Measurements from ENCODE around the gene TBC1D22A. TPM values are rescaled to one million over a fixed set of nuclear protein-coding genes. Genes with fewer than 3 reads are reported as not detected.

TBC1D22A gene
- total and polyA plus RNA-seq, 2 donors: 11.8 to 25.7 TPM

DNA sequence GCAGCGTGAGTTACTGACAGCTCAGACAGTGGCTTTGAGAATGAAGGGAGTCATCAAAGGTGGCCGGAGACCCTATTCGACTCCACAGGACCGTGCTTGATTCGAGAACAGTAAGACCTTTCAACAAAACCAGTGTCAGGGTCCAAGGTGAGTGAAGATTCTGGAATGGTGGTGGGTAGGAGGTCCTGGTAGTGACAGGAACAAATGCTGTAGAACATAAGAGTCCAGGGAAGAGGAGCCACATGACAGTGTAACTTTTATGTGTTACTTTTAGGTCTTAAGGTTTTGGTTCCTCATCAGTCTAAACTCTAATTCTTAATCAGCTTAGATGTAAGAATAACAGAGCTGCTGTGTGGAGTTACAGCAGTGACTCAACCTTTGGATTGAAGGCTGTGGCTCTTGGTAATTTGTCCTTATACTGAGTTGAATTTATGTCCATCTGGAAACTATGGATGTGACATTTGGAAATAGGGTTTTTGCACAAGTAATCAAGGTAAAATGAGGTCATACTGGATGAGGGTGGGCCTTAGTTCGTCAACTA is 1.8 kb downstream of the TBC1D22A start:
- 95% methylated on average over 6 of the region's 6 CpGs for WGBS
- DNase-seq (ENCODE audit: low read depth in 6 of 9, low spot score in 9 of 9): no peak
- Histone ChIP-seq H3K9me3 (ENCODE audit: control insufficient read depth in 2 of 2, insufficient read depth in 1 of 2, low read length in 1 of 2) (no peaks in the 10 kb centered on the region), H3K4me3 (ENCODE audit: low read length in 2 of 2) (no peak overlapping the region), H3K4me1 (ENCODE audit: control insufficient read depth in 2 of 2, insufficient read depth in 2 of 2, low read length in 2 of 2) (peaks cover 8 to 19% of the 10 kb centered on the region in 2 donors), H3K27ac (ENCODE audit: low read depth in 1 of 2, low read length in 1 of 2) (no peak overlapping the region), H3K27me3 (ENCODE audit: control insufficient read depth in 2 of 2, insufficient read depth in 1 of 2, low read length in 1 of 2) (no peaks in the 10 kb centered on the region), H3K36me3 (ENCODE audit: control insufficient read depth in 2 of 2, insufficient read depth in 2 of 2, low read length in 1 of 2) (peaks cover 10 to 13% of the 10 kb centered on the region in 2 donors)

DNA sequence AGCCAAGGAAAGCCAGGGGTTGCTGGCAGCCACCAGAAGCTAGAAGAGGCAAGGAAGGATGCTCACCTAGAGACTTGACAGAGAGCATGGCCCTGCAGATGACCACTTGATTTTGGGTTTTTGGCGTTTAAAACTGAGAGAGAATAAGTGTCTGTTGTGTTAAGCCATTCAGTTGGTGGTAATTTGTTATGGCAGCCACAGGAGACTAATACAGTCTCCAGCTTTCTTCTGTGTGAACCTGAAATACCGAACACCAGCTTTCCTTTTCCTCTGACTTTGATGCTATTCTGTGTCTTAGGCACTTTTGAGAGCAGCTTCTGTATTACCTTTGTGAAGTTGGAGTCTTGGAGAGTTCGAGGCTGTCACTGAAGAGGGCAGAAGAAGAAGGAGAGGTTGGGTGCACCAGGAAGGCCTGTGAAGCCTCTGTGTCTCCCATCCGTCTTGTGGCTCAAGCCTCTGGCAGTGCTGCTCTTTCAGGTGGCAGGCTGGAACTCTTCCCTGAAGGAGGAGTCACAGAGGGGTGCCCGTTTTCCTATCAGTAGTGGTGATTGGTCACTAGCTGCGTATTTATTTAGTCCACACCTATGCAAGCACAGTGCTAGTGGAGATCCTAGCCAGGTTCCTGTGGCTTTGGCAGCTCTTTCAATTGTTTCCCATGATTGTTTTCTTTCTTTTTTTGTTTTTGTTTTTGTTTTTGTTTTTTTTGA is 2.5 kb downstream of the TBC1D22A start:
- WGBS: 96% methylated on average over 6 of the region's 6 CpGs
- no peaks in the 10 kb centered on the region for H3K27me3 ChIP-seq (ENCODE audit: control insufficient read depth in 2 of 2, insufficient read depth in 1 of 2, low read length in 1 of 2)
- no peak overlapping the region for H3K4me3 ChIP-seq (ENCODE audit: low read length in 2 of 2)
- H3K27ac ChIP-seq (ENCODE audit: low read depth in 1 of 2, low read length in 1 of 2): no peak overlapping the region
- H3K9me3 ChIP-seq (ENCODE audit: control insufficient read depth in 2 of 2, insufficient read depth in 1 of 2, low read length in 1 of 2): no peaks in the 10 kb centered on the region
- H3K4me1 ChIP-seq (ENCODE audit: control insufficient read depth in 2 of 2, insufficient read depth in 2 of 2, low read length in 2 of 2): peaks cover 8 to 19% of the 10 kb centered on the region in 2 donors
- peaks cover 10 to 12% of the 10 kb centered on the region in 2 donors for H3K36me3 ChIP-seq (ENCODE audit: control insufficient read depth in 2 of 2, insufficient read depth in 2 of 2, low read length in 1 of 2)
- DNase-seq (ENCODE audit: low read depth in 6 of 9, low spot score in 9 of 9): no peak

DNA sequence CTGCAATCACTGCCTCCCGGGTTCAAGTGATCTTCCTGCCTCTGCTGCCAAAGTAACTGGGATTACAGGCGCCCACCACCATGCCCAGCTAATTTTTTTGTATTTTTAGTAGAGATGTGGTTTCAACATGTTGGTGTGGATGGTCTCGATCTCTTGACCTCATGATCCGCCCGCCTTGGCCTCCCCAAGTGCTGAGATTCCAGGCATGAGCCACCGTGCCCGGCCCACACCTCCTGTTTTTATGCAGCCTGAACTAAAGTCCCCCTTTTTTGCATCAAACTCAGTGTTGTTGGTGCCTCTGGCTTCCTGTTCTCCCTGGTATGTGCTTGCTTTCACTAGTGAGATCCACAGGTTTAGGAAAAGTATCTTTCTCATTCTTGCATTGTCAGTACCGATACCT is 4.2 kb downstream of the TBC1D22A start:
- peaks cover 10 to 14% of the 10 kb centered on the region in 2 donors for H3K36me3 ChIP-seq (ENCODE audit: control insufficient read depth in 2 of 2, insufficient read depth in 2 of 2, low read length in 1 of 2)
- H3K4me3 ChIP-seq (ENCODE audit: low read length in 2 of 2): no peak overlapping the region
- H3K4me1 ChIP-seq (ENCODE audit: control insufficient read depth in 2 of 2, insufficient read depth in 2 of 2, low read length in 2 of 2): peaks cover 8 to 17% of the 10 kb centered on the region in 2 donors
- no peak overlapping the region for H3K27ac ChIP-seq (ENCODE audit: low read depth in 1 of 2, low read length in 1 of 2)
- no peak for DNase-seq (ENCODE audit: low read depth in 6 of 9, low spot score in 9 of 9)
- no peaks in the 10 kb centered on the region for H3K27me3 ChIP-seq (ENCODE audit: control insufficient read depth in 2 of 2, insufficient read depth in 1 of 2, low read length in 1 of 2)
- H3K9me3 ChIP-seq (ENCODE audit: control insufficient read depth in 2 of 2, insufficient read depth in 1 of 2, low read length in 1 of 2): no peaks in the 10 kb centered on the region
- WGBS: 96% methylated on average over 8 of the region's 8 CpGs

DNA sequence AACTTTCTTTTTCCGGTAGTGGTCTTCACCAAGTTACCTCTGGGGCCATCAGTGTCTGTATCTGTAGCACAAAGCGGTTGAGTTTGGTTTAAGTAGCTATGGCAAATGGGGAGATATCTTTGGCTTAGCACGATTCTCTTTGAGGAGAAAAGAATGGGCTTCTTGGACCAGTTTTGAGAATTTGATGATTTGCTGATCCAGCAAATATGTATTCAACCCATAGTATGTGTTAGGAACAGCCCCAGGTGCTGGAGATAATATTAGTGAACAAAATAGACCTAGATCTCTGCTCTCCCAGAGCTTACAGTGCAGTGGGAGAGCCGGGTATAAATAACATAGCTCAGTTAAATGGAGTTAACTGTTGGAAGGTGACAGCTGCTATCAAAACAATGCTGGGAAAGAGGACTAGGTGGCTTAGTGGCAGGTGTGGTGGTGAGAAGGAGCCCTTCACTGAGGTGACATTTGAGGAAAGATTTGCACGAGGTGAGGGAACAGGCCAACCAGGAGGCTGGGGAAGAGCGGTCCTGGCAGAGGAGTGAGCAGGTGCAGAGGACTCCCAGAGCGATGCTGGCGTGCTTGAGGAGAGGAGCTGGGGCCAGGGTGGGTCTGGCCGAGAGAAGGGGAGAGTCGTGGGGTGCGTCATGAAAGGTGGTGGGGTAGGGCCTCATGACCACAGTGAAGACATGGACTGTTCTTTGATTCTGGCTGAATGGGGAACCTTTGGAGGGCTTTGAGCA is 5.0 kb downstream of the TBC1D22A start:
- DNase-seq (ENCODE audit: low read depth in 6 of 9, low spot score in 9 of 9): no peak
- H3K9me3 ChIP-seq (ENCODE audit: control insufficient read depth in 2 of 2, insufficient read depth in 1 of 2, low read length in 1 of 2): no peaks in the 10 kb centered on the region
- WGBS: 97% methylated on average over 11 of the region's 11 CpGs
- peaks cover 8 to 14% of the 10 kb centered on the region in 2 donors for H3K4me1 ChIP-seq (ENCODE audit: control insufficient read depth in 2 of 2, insufficient read depth in 2 of 2, low read length in 2 of 2)
- peaks cover 10 to 14% of the 10 kb centered on the region in 2 donors for H3K36me3 ChIP-seq (ENCODE audit: control insufficient read depth in 2 of 2, insufficient read depth in 2 of 2, low read length in 1 of 2)
- no peak overlapping the region for H3K27ac ChIP-seq (ENCODE audit: low read depth in 1 of 2, low read length in 1 of 2)
- H3K4me3 ChIP-seq (ENCODE audit: low read length in 2 of 2): no peak overlapping the region
- H3K27me3 ChIP-seq (ENCODE audit: control insufficient read depth in 2 of 2, insufficient read depth in 1 of 2, low read length in 1 of 2): no peaks in the 10 kb centered on the region

DNA sequence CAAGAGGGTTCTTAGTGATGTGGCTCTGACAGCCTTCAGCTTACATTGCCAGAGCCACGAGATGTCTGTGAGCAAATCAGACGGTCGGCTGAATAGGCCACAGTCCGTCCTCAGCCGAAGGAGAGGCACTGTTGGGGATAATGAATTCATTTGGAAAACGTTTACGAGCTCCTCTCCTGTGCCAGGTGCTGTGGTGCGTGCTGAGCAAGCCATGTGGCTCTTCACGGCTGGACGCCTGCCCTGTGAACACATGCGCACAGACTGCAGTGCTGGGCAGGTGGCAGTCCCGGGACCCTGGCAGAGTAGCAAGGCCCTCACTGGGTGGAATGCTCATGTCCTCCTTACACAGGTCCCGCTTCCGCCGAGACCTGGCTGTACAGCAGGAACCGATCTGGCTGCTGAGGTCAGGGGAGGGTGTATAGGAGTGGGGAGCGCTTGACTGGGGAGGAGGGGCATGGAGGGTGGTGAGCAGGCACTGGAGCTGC is 6.8 kb downstream of the TBC1D22A start:
- H3K9me3 ChIP-seq (ENCODE audit: control insufficient read depth in 2 of 2, insufficient read depth in 1 of 2, low read length in 1 of 2): no peaks in the 10 kb centered on the region
- H3K27me3 ChIP-seq (ENCODE audit: control insufficient read depth in 2 of 2, insufficient read depth in 1 of 2, low read length in 1 of 2): no peaks in the 10 kb centered on the region
- H3K27ac ChIP-seq (ENCODE audit: low read depth in 1 of 2, low read length in 1 of 2): no peak overlapping the region
- 97% methylated on average over 17 of the region's 17 CpGs for WGBS
- peaks cover 13 to 23% of the 10 kb centered on the region in 2 donors for H3K4me1 ChIP-seq (ENCODE audit: control insufficient read depth in 2 of 2, insufficient read depth in 2 of 2, low read length in 2 of 2)
- H3K36me3 ChIP-seq (ENCODE audit: control insufficient read depth in 2 of 2, insufficient read depth in 2 of 2, low read length in 1 of 2): peaks cover 10 to 14% of the 10 kb centered on the region in 2 donors
- H3K4me3 ChIP-seq (ENCODE audit: low read length in 2 of 2): no peak overlapping the region
- DNase-seq (ENCODE audit: low read depth in 6 of 9, low spot score in 9 of 9): no peak

DNA sequence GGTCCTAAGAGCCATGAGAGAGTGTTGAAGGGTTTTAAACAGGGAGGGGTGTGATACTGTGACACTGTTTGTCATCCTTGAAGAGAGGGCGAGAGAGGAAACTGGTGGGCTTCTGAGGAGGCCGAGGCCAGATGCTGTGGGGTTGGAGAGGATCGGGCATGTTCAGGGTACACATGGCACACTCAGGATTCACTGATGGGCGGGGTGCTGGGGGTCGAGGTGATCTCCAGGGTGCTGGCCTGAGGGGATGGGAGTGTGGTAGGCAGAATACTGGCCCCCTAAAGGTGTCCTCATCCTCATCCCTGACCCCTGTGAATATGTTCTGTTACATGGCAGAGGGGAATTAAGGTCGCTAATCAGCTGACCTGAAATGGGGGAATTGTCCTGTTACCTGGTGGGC is 7.3 kb downstream of the TBC1D22A start:
- Histone ChIP-seq H3K9me3 (ENCODE audit: control insufficient read depth in 2 of 2, insufficient read depth in 1 of 2, low read length in 1 of 2) (no peaks in the 10 kb centered on the region), H3K27me3 (ENCODE audit: control insufficient read depth in 2 of 2, insufficient read depth in 1 of 2, low read length in 1 of 2) (no peaks in the 10 kb centered on the region), H3K36me3 (ENCODE audit: control insufficient read depth in 2 of 2, insufficient read depth in 2 of 2, low read length in 1 of 2) (peaks cover 10 to 14% of the 10 kb centered on the region in 2 donors), H3K4me1 (ENCODE audit: control insufficient read depth in 2 of 2, insufficient read depth in 2 of 2, low read length in 2 of 2) (peaks cover 17 to 28% of the 10 kb centered on the region in 2 donors), H3K27ac (ENCODE audit: low read depth in 1 of 2, low read length in 1 of 2) (no peak overlapping the region), H3K4me3 (ENCODE audit: low read length in 2 of 2) (no peak overlapping the region)
- no peak for DNase-seq (ENCODE audit: low read depth in 6 of 9, low spot score in 9 of 9)
- WGBS: 96% methylated on average over 6 of the region's 6 CpGs

DNA sequence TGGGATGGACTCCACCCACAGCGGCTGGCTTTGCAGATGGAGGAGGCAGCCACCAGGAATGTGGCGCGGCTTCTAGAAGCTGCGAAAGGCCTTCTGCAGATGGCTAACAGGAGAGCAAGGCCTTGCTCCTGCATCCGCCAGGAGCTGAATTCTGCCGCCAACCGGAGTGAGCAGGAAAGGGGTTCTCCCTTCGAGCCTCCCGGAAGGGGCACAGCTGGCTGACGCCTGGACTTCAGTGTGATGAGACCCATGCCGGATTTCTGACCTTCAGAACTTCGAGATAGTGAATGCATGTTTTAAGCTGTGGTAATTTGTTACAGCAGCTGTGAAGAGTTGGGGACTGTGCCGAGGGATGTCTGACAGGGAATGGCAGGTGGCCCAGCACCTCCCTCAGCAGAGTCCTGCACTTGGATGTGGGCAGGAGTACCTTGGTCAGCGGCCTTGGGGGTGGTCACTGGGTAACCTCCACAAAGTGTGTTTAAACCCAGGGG is 7.7 kb downstream of the TBC1D22A start:
- H3K27ac ChIP-seq (ENCODE audit: low read depth in 1 of 2, low read length in 1 of 2): peak overlapping the region in 1 of 2 donors; percentile 60
- whole genome bisulfite sequencing: 96% methylated on average over 14 of the region's 14 CpGs
- no peak for DNase-seq (ENCODE audit: low read depth in 6 of 9, low spot score in 9 of 9)
- H3K9me3 ChIP-seq (ENCODE audit: control insufficient read depth in 2 of 2, insufficient read depth in 1 of 2, low read length in 1 of 2): no peaks in the 10 kb centered on the region
- no peaks in the 10 kb centered on the region for H3K27me3 ChIP-seq (ENCODE audit: control insufficient read depth in 2 of 2, insufficient read depth in 1 of 2, low read length in 1 of 2)
- H3K4me3 ChIP-seq (ENCODE audit: low read length in 2 of 2): no peak overlapping the region
- H3K4me1 ChIP-seq (ENCODE audit: control insufficient read depth in 2 of 2, insufficient read depth in 2 of 2, low read length in 2 of 2): peaks cover 21 to 33% of the 10 kb centered on the region in 2 donors
- H3K36me3 ChIP-seq (ENCODE audit: control insufficient read depth in 2 of 2, insufficient read depth in 2 of 2, low read length in 1 of 2): peaks cover 10 to 14% of the 10 kb centered on the region in 2 donors

DNA sequence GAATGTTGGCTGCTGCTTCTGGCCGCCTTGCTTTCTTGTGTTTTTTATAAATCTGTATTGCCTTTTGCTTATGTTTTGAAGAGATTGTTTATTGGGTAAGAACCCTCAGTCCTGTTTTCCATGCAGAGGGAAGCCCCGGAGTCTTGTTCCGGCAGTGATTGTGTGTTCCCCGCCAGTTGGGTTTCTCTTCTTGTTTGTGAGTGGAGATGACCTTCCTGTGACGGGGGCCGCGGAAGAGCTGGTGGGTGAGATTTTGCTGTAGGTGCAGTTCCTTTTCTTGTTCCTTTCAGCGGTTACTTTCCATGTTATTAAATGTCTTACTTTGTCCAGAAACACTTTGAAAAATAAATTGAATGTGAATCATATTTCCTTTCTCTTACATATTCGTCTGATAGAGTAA is 8.3 kb downstream of the TBC1D22A start:
- Histone ChIP-seq H3K9me3 (ENCODE audit: control insufficient read depth in 2 of 2, insufficient read depth in 1 of 2, low read length in 1 of 2) (no peaks in the 10 kb centered on the region), H3K27me3 (ENCODE audit: control insufficient read depth in 2 of 2, insufficient read depth in 1 of 2, low read length in 1 of 2) (no peaks in the 10 kb centered on the region), H3K36me3 (ENCODE audit: control insufficient read depth in 2 of 2, insufficient read depth in 2 of 2, low read length in 1 of 2) (peaks cover 10 to 14% of the 10 kb centered on the region in 2 donors), H3K4me3 (ENCODE audit: low read length in 2 of 2) (no peak overlapping the region), H3K27ac (ENCODE audit: low read depth in 1 of 2, low read length in 1 of 2) (peak overlapping the region in 1 of 2 donors; percentile 60), H3K4me1 (ENCODE audit: control insufficient read depth in 2 of 2, insufficient read depth in 2 of 2, low read length in 2 of 2) (peaks cover 23 to 38% of the 10 kb centered on the region in 2 donors)
- no peak for DNase-seq (ENCODE audit: low read depth in 6 of 9, low spot score in 9 of 9)
- 56% methylated on average over 9 of the region's 9 CpGs for WGBS

DNA sequence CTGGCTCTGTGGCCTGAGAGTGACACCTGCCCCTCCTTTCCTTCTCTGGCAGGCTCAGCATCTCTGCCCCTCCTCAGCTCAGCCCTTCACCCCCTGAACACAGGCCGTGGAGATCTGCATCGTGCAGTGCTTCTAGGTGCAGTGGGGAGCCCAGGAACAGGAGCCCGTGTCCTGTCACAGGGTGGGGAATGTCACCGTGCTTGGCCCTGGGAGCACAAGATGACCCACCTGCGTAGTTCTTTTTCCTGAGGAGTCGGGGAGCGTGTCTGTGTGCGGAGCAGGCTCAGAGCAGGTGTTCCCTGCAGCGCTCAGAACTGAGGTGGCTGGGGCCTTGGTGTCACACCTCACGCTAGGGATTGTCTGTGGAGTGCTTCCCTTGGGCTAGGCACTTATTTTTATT is 10.6 kb downstream of the TBC1D22A start:
- H3K27me3 ChIP-seq (ENCODE audit: control insufficient read depth in 2 of 2, insufficient read depth in 1 of 2, low read length in 1 of 2): no peaks in the 10 kb centered on the region
- H3K4me1 ChIP-seq (ENCODE audit: control insufficient read depth in 2 of 2, insufficient read depth in 2 of 2, low read length in 2 of 2): peaks cover 33 to 57% of the 10 kb centered on the region in 2 donors
- peak overlapping the region in 1 of 2 donors; percentile 0 for H3K27ac ChIP-seq (ENCODE audit: low read depth in 1 of 2, low read length in 1 of 2)
- 7% methylated on average over 10 of the region's 10 CpGs for WGBS
- H3K36me3 ChIP-seq (ENCODE audit: control insufficient read depth in 2 of 2, insufficient read depth in 2 of 2, low read length in 1 of 2): peaks cover 0 to 4% of the 10 kb centered on the region in 2 donors
- peak in 3 of 9 donors; percentile 37 to 64 (median 37) for DNase-seq (ENCODE audit: low read depth in 6 of 9, low spot score in 9 of 9)
- no peaks in the 10 kb centered on the region for H3K9me3 ChIP-seq (ENCODE audit: control insufficient read depth in 2 of 2, insufficient read depth in 1 of 2, low read length in 1 of 2)
- no peak overlapping the region for H3K4me3 ChIP-seq (ENCODE audit: low read length in 2 of 2)
